ENCODE results near the gene SMURF1. TPM values are rescaled to one million over a fixed set of nuclear protein-coding genes. Genes with fewer than 3 reads are reported as not detected.
A peak's percentile ranks its signal among the peaks of the same experiment; 100 is the strongest.

The SMURF1 gene
- total RNA-seq, 1 experiment from 2014 or later = 19.7 TPM

GRCh38 chr7:99031496-99031895 is 112.4 kb downstream of the SMURF1 start:
- Histone ChIP-seq H3K4me3 (ENCODE audit: insufficient read depth, low read depth, low read length) (no peak overlapping the region), H3K36me3 (replicated peaks; ENCODE audit: control insufficient read depth, insufficient read depth, low read length) (peaks cover 36% of the 10 kb centered on the region), H3K27me3 (ENCODE audit: control insufficient read depth, insufficient read depth, low read length) (no peaks in the 10 kb centered on the region)
- DNase-seq = no peak

GRCh38 chr7:99030951-99031350 is 113.0 kb downstream of the SMURF1 start:
- no peak for DNase-seq
- H3K36me3 ChIP-seq (replicated peaks; ENCODE audit: control insufficient read depth, insufficient read depth, low read length) = peaks cover 32% of the 10 kb centered on the region
- H3K4me3 ChIP-seq (ENCODE audit: insufficient read depth, low read depth, low read length) = no peak overlapping the region
- H3K27me3 ChIP-seq (ENCODE audit: control insufficient read depth, insufficient read depth, low read length) = no peaks in the 10 kb centered on the region

GRCh38 chr7:99030457-99030856 is 113.5 kb downstream of the SMURF1 start:
- peaks cover 31% of the 10 kb centered on the region for H3K36me3 ChIP-seq (replicated peaks; ENCODE audit: control insufficient read depth, insufficient read depth, low read length)
- no peak for DNase-seq
- no peak overlapping the region for H3K4me3 ChIP-seq (ENCODE audit: insufficient read depth, low read depth, low read length)
- no peaks in the 10 kb centered on the region for H3K27me3 ChIP-seq (ENCODE audit: control insufficient read depth, insufficient read depth, low read length)

- no peak for DNase-seq
- H3K27me3 ChIP-seq (ENCODE audit: control insufficient read depth, insufficient read depth, low read length) = no peaks in the 10 kb centered on the region
- H3K4me3 ChIP-seq (ENCODE audit: insufficient read depth, low read depth, low read length) = no peak overlapping the region
- peaks cover 29% of the 10 kb centered on the region for H3K36me3 ChIP-seq (replicated peaks; ENCODE audit: control insufficient read depth, insufficient read depth, low read length)
Measured at GRCh38 chr7:99029466-99030435, 114.2 kb downstream of the SMURF1 start.

GRCh38 chr7:99028261-99028973 is 115.5 kb downstream of the SMURF1 start:
- Histone ChIP-seq H3K36me3 (replicated peaks; ENCODE audit: control insufficient read depth, insufficient read depth, low read length) (peaks cover 19% of the 10 kb centered on the region), H3K27me3 (ENCODE audit: control insufficient read depth, insufficient read depth, low read length) (no peaks in the 10 kb centered on the region), H3K4me3 (ENCODE audit: insufficient read depth, low read depth, low read length) (no peak overlapping the region)
- peak; percentile 46 for DNase-seq

GRCh38 chr7:99027841-99028240 is 116.1 kb downstream of the SMURF1 start:
- DNase-seq = no peak
- H3K36me3 ChIP-seq (replicated peaks; ENCODE audit: control insufficient read depth, insufficient read depth, low read length) = peaks cover 19% of the 10 kb centered on the region
- no peaks in the 10 kb centered on the region for H3K27me3 ChIP-seq (ENCODE audit: control insufficient read depth, insufficient read depth, low read length)
- H3K4me3 ChIP-seq (ENCODE audit: insufficient read depth, low read depth, low read length) = no peak overlapping the region

- Histone ChIP-seq H3K27me3 (ENCODE audit: control insufficient read depth, insufficient read depth, low read length) (no peaks in the 10 kb centered on the region), H3K36me3 (replicated peaks; ENCODE audit: control insufficient read depth, insufficient read depth, low read length) (peaks cover 19% of the 10 kb centered on the region), H3K4me3 (ENCODE audit: insufficient read depth, low read depth, low read length) (no peak overlapping the region)
- no peak for DNase-seq
Measured at GRCh38 chr7:99027241-99027640, 116.7 kb downstream of the SMURF1 start.

- H3K4me3 ChIP-seq (ENCODE audit: insufficient read depth, low read depth, low read length) = no peak overlapping the region
- no peaks in the 10 kb centered on the region for H3K27me3 ChIP-seq (ENCODE audit: control insufficient read depth, insufficient read depth, low read length)
- DNase-seq = no peak
- H3K36me3 ChIP-seq (replicated peaks; ENCODE audit: control insufficient read depth, insufficient read depth, low read length) = peaks cover 1% of the 10 kb centered on the region
Measured at GRCh38 chr7:99024066-99024465, 119.8 kb downstream of the SMURF1 start.

- Histone ChIP-seq H3K27me3 (ENCODE audit: control insufficient read depth, insufficient read depth, low read length) (no peaks in the 10 kb centered on the region), H3K4me3 (ENCODE audit: insufficient read depth, low read depth, low read length) (no peak overlapping the region), H3K36me3 (replicated peaks; ENCODE audit: control insufficient read depth, insufficient read depth, low read length) (peaks cover 1% of the 10 kb centered on the region)
- DNase-seq = no peak
Measured at GRCh38 chr7:99021941-99022560, 121.9 kb downstream of the SMURF1 start.

- no peak for DNase-seq
- Histone ChIP-seq H3K4me3 (ENCODE audit: insufficient read depth, low read depth, low read length) (no peak overlapping the region), H3K36me3 (replicated peaks; ENCODE audit: control insufficient read depth, insufficient read depth, low read length) (peaks cover 3% of the 10 kb centered on the region), H3K27me3 (ENCODE audit: control insufficient read depth, insufficient read depth, low read length) (no peaks in the 10 kb centered on the region)
Measured at GRCh38 chr7:99020413-99020715, 123.5 kb downstream of the SMURF1 start.

- no peaks in the 10 kb centered on the region for H3K27me3 ChIP-seq (ENCODE audit: control insufficient read depth, insufficient read depth, low read length)
Measured at GRCh38 chr7:99019523-99020412, 124.1 kb downstream of the SMURF1 start.

GRCh38 chr7:99016196-99016595 is 127.7 kb downstream of the SMURF1 start:
- no peaks in the 10 kb centered on the region for H3K27me3 ChIP-seq (ENCODE audit: control insufficient read depth, insufficient read depth, low read length)
- DNase-seq = no peak
- no peak overlapping the region for H3K4me3 ChIP-seq (ENCODE audit: insufficient read depth, low read depth, low read length)
- H3K36me3 ChIP-seq (replicated peaks; ENCODE audit: control insufficient read depth, insufficient read depth, low read length) = peaks cover 22% of the 10 kb centered on the region

More at GRCh38 chr7:99019523-99020412, 124.1 kb downstream of the SMURF1 start:
- Histone ChIP-seq H3K36me3 (replicated peaks; ENCODE audit: control insufficient read depth, insufficient read depth, low read length) (peaks cover 3% of the 10 kb centered on the region), H3K4me3 (ENCODE audit: insufficient read depth, low read depth, low read length) (no peak overlapping the region)
- DNase-seq = no peak

GRCh38 chr7:99014113-99014985 is 129.6 kb downstream of the SMURF1 start:
- no peak overlapping the region for H3K4me3 ChIP-seq (ENCODE audit: insufficient read depth, low read depth, low read length)
- DNase-seq = no peak
- no peaks in the 10 kb centered on the region for H3K27me3 ChIP-seq (ENCODE audit: control insufficient read depth, insufficient read depth, low read length)
- H3K36me3 ChIP-seq (replicated peaks; ENCODE audit: control insufficient read depth, insufficient read depth, low read length) = peaks cover 29% of the 10 kb centered on the region
